Left lung (tissue), 10 donors: ENCODE measurements around the gene MRPL1. TPM values are rescaled to one million over a fixed set of nuclear protein-coding genes. Genes with fewer than 3 reads are reported as not detected.

ENCODE experiments used
- ATAC-seq: fragments of 200-7000 bp; cut with Tn5 transposase; one replicate; pipeline ENCODE4 v1.9.1; 2020; ENCODE audit warnings: moderate library complexity
- DNase-seq, 4 donors: peaks; one replicate each; pipeline ENCODE4 v3.0.0-alpha.2; 2013 to 2020
- H3K27ac ChIP-seq, 2 donors: fragments of 200-600 bp; sonication (generic) in 1 of 2; one replicate each; pipeline versions ENCODE4 v1.5.0 to v1.8.0; 2020 to 2021
- H3K27me3 ChIP-seq, 2 donors: fragments of 200-600 bp; sonication (generic) in 1 of 2; one replicate each; pipeline versions ENCODE4 v1.5.0 to v1.8.0; 2020 to 2021
- H3K36me3 ChIP-seq, 2 donors: fragments of 200-600 bp; sonication (generic) in 1 of 2; one replicate each; pipeline versions ENCODE4 v1.5.0 to v1.8.0; 2020 to 2021
- H3K4me1 ChIP-seq, 2 donors: fragments of 200-600 bp; one replicate each; pipeline ENCODE4 v1.8.0; 2021
- H3K4me3 ChIP-seq, 2 donors: fragments of 200-600 bp; sonication (generic) in 1 of 2; one replicate each; pipeline versions ENCODE4 v1.5.0 to v1.8.0; 2020 to 2021; ENCODE audit warnings: mild to moderate bottlenecking in 1 of 2
- H3K9me3 ChIP-seq, 2 donors: fragments of 200-600 bp; sonication (generic) in 1 of 2; one replicate each; pipeline versions ENCODE4 v1.5.0 to v1.8.0; 2020 to 2021
- intact Hi-C, 2 donors: fragments of 100-400 bp; cut with DNase I; formaldehyde crosslinking; loops; one replicate each; pipeline versions ENCODE4 v1.11.2 to v1.14.2; 2022
- polyA plus RNA-seq, 6 donors: library from polyadenylated mRNA; unstranded; fragments of 120-200 nt; gene quantifications; one replicate each; pipeline ENCODE4 v1.2.1, GENCODE V29; 2013; ENCODE audit not compliant: insufficient read length in 6 of 6
- total RNA-seq, 2 donors: library from RNA; stranded (reverse); fragmentation: NEBNext Ultra II Directional; extraction: Animal tissue kit (Norgen Biotek cat#: 25700); gene quantifications; one replicate each; pipeline ENCODE4 v1.2.1, GENCODE V29; 2021
- TF ChIP-seq, protein P1 (sequence below), 2 donors: fragments of 200-600 bp; sonication (generic) in 1 of 2; IDR thresholded peaks; one replicate each; pipeline versions ENCODE4 v1.5.0 to v1.8.0; 2021; ENCODE audit warnings: antibody characterized with exemption in 2 of 2
- donor health status: DM: no; HTN: yes; CAD: no.
- donor health status: DM: no; HTN: no; CAD: no.

MRPL1 gene
- total and polyA plus RNA-seq, 8 donors = 19.2 to 55.6 (median 47.8) TPM

DNA sequence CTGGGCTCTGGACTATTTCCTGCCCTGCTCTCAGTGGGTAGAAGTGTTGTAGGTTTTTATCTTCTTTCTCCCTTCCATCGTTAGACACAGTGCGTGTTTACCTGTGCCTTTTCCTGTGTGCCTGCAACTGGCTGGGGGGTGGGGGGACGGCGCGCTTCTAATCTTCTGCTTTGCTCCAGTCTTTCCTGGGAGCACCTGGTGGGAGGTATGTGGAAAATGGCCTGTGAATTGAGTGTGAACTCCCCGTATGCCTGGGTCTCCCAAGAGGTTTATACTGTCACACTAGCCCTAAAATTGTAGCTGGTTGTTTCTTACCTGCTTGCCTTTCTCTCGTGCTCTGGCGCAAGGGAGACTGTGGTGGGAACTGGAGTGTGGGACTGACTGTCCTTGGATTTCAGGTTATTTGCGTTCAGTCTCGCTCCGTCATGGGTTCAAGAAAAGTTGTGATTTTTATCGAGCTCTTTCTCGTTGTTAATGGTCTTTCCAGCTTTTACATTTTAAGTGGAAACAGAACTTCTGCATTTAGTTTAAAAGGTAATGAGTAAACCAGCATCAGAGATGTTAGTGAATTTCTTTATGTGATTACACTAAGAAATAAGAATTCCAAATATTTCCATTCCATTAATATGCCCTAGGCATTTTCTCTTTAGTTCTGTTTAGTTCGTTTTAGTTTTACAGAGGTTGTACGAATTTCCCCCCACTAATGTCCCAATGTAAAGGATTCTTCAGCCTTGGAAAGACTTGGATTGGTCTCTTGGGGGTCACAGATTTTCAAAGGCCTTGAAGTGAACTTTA lies 15.3 kb downstream of the MRPL1 start:
- TF ChIP-seq, protein P1, sequence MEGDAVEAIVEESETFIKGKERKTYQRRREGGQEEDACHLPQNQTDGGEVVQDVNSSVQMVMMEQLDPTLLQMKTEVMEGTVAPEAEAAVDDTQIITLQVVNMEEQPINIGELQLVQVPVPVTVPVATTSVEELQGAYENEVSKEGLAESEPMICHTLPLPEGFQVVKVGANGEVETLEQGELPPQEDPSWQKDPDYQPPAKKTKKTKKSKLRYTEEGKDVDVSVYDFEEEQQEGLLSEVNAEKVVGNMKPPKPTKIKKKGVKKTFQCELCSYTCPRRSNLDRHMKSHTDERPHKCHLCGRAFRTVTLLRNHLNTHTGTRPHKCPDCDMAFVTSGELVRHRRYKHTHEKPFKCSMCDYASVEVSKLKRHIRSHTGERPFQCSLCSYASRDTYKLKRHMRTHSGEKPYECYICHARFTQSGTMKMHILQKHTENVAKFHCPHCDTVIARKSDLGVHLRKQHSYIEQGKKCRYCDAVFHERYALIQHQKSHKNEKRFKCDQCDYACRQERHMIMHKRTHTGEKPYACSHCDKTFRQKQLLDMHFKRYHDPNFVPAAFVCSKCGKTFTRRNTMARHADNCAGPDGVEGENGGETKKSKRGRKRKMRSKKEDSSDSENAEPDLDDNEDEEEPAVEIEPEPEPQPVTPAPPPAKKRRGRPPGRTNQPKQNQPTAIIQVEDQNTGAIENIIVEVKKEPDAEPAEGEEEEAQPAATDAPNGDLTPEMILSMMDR (IDR thresholded peaks at IDR 0.05) = no peak
- DNase-seq = no peak
- H3K4me1 ChIP-seq = no peaks in the 10 kb centered on the region
- H3K36me3 ChIP-seq = peaks cover 0 to 34% of the 10 kb centered on the region in 2 donors
- H3K9me3 ChIP-seq = no peaks in the 10 kb centered on the region
- no peak for ATAC-seq
- H3K27me3 ChIP-seq = no peaks in the 10 kb centered on the region
- H3K4me3 ChIP-seq = no peak overlapping the region
- intact Hi-C loops = no loop called here
- H3K27ac ChIP-seq = no peak overlapping the region

DNA sequence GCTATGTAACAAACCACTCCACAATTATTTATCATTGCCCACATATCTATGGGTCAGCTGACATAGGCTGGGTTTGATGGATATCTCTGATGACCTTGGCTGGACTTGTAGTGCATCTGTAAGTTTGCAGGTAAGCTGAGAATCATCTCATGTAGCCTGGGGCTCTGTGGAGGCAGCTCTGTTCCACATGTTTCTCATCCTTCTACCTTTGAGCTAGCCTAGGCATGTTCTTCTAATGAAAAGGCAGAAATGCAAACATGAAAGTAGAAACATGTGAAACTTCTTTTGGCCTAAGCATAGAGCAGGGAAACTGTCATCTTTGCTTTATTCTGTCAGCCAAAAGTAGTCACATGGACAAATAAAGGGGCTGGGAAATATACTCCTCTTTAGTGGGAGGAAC lies 18.2 kb downstream of the MRPL1 start:
- TF ChIP-seq, protein P1 (IDR thresholded peaks at IDR 0.05) = no peak

DNA sequence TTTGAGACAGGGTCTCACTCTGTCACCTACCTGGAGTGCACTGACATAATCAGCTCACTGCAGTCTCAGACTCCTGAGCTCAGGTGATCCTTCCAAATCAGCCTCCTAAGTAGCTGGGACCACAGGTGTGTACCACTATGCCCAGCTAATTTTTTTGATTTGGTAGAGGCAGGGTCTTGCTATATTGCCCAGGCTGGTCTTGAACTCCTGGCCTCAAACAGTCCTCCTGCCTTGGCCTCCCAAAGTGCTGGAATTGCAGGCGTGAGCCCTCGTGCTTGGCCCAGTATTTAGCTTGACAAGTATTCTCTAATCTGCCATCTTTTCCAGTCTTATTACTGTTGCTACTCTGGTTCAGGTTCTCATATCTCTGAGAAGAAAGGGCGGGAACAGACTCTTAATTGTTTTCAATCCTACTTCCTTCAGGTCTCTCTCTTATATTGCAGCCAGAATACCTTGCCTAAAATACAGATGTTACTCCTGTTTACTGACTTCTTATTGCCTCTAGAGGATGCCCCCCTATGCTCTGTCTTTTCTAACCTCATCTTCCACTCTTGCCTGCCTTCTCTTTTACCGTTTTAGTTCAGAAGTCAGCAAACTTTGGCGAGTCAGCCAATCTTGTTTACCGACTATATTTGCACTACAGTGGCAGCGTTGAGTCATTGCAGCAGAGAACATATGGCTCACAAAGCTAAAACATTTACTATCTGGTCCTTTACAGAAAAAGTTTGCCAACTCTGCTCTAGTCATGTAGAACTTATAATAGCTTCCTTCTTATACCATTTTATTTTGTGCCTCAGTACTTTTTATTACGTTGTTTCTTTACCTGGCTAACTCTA lies 19.0 kb downstream of the MRPL1 start:
- TF ChIP-seq, protein P1 (IDR thresholded peaks at IDR 0.05) = no peak
- intact Hi-C loops = no loop called here
- DNase-seq (no peak), ATAC-seq (no peak)
- Histone ChIP-seq H3K27ac (no peak overlapping the region), H3K9me3 (no peaks in the 10 kb centered on the region), H3K36me3 (peaks cover 0 to 43% of the 10 kb centered on the region in 2 donors), H3K27me3 (no peaks in the 10 kb centered on the region), H3K4me3 (no peak overlapping the region), H3K4me1 (no peaks in the 10 kb centered on the region)

More for the DNA sequence above, 18.2 kb downstream of the MRPL1 start:
- H3K36me3 ChIP-seq = peaks cover 0 to 37% of the 10 kb centered on the region in 2 donors
- H3K27ac ChIP-seq = no peak overlapping the region
- DNase-seq (no peak), ATAC-seq (no peak)
- no peak overlapping the region for H3K4me3 ChIP-seq
- H3K4me1 ChIP-seq = no peaks in the 10 kb centered on the region
- no peaks in the 10 kb centered on the region for H3K9me3 ChIP-seq
- no peaks in the 10 kb centered on the region for H3K27me3 ChIP-seq
- intact Hi-C loops = no loop called here

DNA sequence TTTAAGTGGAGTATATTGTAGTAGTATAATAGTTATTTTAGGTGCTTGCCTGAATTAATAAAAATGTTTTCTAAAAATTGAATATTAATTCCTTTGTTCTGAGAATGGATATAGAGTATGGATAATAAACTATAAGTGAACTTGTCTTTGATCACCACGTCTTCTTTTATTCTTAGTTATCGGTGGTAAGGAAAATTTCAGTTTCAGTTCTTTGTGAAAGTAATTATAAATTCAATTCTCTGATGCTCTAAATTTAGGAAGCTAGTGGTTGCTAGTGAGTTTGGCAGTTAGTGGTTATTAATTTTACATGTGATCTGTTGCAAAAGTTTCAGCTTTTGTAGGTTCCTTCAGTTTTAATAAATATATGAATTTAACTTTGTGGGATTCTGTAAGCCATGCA lies 30.8 kb downstream of the MRPL1 start:
- H3K36me3 ChIP-seq = peaks cover 0 to 39% of the 10 kb centered on the region in 2 donors

More for the DNA sequence above, 30.8 kb downstream of the MRPL1 start:
- Histone ChIP-seq H3K27me3 (no peaks in the 10 kb centered on the region), H3K4me3 (no peak overlapping the region), H3K4me1 (no peaks in the 10 kb centered on the region), H3K27ac (no peak overlapping the region), H3K9me3 (no peaks in the 10 kb centered on the region)
- intact Hi-C loops = no loop called here
- ATAC-seq = no peak
- DNase-seq = no peak
- TF ChIP-seq, protein P1 (IDR thresholded peaks at IDR 0.05) = no peak
